Suppressor macrophage treated with lipopolysaccharide for 4 hours (primary cell): Measurements from ENCODE around the gene FAM181A.

Experiments used
- DNase-seq: peaks from one replicate; pipeline ENCODE4 v3.0.0-alpha.2; 2020

Gene FAM181A

GRCh38 chr14:93952829-93953228 lies 25.7 kb downstream of the FAM181A start:
- no peak for DNase-seq

GRCh38 chr14:93953263-93953662 lies 26.1 kb downstream of the FAM181A start:
- no peak for DNase-seq

GRCh38 chr14:93953739-93954515 lies 26.8 kb downstream of the FAM181A start:
- DNase-seq = peak; percentile 53

- DNase-seq = no peak
These were observed 27.3 kb downstream of the FAM181A start for GRCh38 chr14:93954516-93954830.

- DNase-seq = peak; percentile 84
These were observed 28.0 kb downstream of the FAM181A start for GRCh38 chr14:93954900-93955849.

DNA sequence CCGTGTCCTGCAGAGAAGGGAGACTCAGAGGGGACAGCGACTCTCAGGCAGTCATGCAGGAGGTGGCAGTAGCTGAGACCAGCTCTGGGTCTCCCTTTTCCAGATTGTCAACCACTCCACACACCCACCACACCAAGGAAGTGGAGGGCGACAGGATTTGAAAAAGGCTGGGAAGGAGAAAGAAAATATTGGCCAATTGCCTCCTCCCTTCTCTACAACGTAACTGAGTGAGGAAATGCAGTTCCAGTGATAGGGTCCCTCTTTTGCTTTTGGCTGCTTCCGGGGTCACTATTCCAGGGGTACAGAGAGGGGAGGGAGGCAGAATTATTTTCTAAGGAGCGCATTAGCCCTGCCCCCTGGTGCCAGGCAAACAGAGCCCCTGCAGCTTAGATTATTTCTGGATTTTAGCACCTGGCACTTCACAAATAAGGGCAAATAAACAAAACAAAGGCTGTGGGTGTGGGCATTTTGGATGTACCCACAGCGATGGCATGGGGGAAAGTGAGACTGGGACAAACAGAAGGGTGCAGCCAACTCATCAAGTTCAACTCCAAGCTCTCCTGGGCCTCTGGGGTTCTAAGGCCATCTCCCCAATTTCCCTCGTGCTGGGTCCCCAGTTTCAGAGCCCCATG lies 28.8 kb downstream of the FAM181A start:
- no peak for DNase-seq

DNA sequence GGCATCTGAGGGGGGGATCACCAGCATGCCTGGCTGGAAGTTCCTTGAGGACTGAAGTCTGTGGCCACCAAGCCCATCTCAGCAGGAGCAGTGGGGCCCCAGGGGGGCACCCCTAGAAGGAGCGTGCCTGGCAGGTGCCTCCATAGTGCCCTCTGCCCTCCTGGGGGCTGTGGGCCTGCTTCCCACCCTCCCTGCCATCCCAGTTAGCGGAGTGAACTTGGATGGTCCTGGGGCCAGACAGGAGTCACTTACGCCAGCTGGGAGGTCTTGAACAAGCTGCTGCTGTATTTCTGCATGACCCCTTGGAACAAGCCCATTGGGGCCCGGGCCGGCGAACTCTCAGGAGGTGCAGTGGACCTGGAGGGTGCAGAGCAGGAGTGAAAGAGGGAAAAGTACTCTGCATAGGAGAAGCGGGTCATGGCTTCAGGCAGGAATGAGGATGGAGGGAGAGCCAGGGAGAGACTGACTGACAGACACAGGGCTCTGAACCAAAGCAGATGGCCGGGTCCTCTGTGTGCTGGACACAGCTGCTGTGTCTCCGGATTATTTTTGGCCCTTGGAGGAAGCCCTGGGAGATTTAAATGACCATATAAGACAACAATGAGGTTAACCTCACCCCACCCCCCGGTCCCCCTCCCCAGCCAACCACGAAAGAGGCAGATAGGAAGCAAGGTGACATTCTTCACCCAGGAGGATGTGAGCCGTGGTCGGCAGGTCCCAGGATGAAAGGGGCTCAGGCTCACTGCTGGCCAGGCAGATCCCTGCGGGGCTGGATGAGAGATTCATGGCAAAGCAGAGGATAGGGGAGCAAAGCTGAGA lies 29.6 kb downstream of the FAM181A start:
- no peak for DNase-seq

- no peak for DNase-seq
These were observed 30.2 kb downstream of the FAM181A start for GRCh38 chr14:93957333-93957710.

- DNase-seq = no peak
These were observed 30.8 kb downstream of the FAM181A start for GRCh38 chr14:93957751-93958566.

DNA sequence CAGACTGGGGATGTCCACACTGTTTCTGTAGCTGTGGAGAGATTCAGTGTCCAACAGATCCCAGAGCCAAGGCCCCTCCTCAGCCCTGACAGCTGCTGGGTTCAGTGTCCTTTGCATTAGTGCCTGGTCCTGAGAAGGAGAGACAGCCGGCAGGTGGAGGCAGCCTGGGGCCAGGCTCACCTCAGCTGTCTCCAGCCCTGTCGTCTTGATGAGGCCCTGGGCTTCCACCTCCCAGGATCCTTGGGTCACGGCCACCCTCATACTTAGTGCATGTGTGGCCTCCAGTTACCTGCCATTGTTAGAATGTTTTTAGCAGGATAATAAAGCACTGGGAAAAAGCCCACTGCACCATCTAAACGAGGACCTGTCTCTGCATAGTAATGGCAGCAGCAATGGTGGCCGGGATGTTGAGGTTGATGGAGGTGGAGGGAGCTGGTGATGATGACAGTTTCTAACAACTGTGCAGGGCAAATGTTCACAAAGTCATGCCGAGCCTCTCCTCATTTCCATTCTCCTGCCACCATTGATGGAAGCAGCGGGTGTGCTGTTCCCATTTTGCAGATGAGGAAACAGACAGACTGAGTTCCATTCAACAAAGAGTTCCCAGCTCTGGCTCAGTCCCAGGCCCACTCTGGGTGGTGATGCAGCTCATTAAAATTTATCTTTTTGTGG lies 31.6 kb downstream of the FAM181A start:
- DNase-seq = no peak

DNA sequence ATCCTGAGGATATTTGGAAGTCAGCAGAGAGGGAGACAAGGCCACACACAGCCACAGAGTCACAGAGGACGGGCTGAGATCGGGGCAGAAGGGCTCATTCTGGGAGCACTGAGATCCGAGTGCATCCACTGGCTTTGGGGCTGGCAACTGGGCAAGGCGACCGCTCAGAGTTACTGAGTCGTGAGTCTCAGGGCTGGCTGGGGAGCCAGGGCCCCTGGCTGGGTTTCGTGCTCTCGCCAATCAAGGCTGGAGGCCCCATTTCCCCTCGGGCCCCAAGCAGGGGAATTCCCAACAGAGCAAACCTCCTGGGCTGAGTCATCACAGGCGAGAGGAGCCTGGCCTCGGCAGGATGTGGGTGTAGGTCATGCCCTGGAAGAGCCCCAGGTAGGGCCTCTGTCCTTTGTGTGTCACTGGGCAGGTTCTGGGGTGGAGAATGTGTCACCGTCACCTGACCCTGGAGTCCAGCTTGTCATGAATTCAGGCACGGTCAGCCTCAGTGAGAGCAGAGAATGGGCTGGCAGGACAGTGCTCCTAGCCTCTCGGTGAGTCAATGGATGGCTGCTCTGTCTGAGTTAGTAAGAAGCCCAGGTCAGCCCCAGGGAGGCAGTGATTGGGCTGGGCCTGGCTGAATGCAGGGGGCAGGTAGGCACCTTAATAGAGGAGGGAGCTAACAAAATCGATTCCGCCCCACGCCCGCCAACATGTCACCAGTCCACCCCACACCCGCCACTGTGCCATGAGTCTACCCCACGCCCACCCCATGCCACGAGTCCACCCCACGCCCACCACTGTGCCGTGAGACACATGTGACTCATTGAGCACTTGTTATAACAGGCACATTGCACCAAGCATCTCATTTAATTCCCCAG lies 32.3 kb downstream of the FAM181A start:
- peak; percentile 91 for DNase-seq

- peak; percentile 60 for DNase-seq
These were observed 32.9 kb downstream of the FAM181A start for GRCh38 chr14:93960108-93960475.

DNA sequence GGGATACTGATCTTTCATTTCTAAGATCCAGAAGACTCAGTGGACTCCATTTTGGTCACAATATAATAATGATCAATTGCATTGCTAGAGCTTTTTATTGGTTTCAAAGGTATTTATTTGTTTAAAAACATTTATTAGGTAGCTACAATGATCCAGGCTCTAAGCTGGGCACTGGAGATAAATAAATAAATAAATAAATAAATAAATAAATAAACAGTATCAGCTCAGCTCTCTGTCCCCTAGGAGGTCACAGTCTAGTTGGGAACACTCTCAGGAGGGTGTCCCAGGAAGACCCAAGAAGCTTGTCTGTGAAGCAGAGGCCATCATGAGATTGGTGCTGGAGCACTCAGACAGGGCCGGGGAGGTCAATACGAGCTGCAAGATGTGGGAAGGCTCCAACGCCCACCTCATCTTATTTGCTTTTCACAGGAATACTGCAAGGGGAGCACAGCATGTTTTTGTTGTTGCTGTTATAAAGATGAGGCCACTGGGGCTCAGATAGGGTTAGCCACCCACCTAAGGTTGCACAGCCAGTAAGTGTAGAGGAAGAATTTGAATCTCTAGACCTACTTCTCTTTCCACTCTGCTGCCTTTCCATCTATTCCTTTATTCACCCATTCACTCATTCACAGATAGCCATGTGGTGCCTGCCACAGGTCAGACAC lies 33.8 kb downstream of the FAM181A start:
- no peak for DNase-seq

- no peak for DNase-seq
These were observed 34.5 kb downstream of the FAM181A start for GRCh38 chr14:93961620-93962019.

GRCh38 chr14:93962701-93963601 lies 35.8 kb downstream of the FAM181A start:
- peak; percentile 63 for DNase-seq

DNA sequence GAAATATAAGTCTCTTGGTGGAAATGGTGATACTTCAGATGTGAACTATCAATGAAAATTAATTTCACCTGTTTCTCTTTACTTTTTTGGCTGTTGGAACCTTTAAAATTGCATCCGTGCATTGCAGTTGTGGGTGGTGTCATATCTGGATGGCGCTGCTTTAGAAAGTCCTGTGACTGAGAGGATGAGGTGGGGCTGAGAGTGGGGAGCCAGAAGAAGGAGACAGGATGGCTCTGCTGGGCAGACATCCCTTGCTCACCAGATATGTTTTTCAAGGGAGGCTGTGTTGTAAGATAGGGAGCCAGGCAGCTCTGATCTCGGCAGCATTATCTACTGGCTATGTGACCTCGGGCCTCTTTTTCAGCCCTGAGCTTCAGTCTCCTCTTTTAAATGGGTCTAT lies 36.5 kb downstream of the FAM181A start:
- DNase-seq = no peak

GRCh38 chr14:93964281-93964680 lies 37.1 kb downstream of the FAM181A start:
- no peak for DNase-seq

- no peak for DNase-seq
These were observed 37.7 kb downstream of the FAM181A start for GRCh38 chr14:93964820-93965286.
